Ectodermal cell (in vitro differentiated cells): Measurements from ENCODE around the gene ARL4A.

Experiments used
- H3K27ac ChIP-seq: 2 replicates; pipeline ENCODE4 v1.7.0; 2013; ENCODE audit warnings: mild to moderate bottlenecking, low read depth, low read length; ENCODE audit not compliant: insufficient read depth, poor library complexity, severe bottlenecking
- H3K27me3 ChIP-seq: 2 replicates; pipeline ENCODE4 v1.7.0; 2013; ENCODE audit warnings: mild to moderate bottlenecking, low read length; ENCODE audit not compliant: insufficient read depth, control insufficient read depth, poor library complexity, severe bottlenecking
- H3K36me3 ChIP-seq: one replicate; pipeline ENCODE4 v1.7.0; 2013; ENCODE audit warnings: low read length; ENCODE audit not compliant: control insufficient read depth, insufficient read depth
- H3K4me1 ChIP-seq: one replicate; pipeline ENCODE4 v1.7.0; 2013; ENCODE audit warnings: low read length; ENCODE audit not compliant: control insufficient read depth, insufficient read depth
- H3K4me3 ChIP-seq: 2 replicates; pipeline ENCODE4 v1.7.0; 2013; ENCODE audit warnings: low read depth, low read length, control low read depth; ENCODE audit not compliant: insufficient read depth
- H3K9me3 ChIP-seq: 2 replicates; pipeline ENCODE4 v1.7.0; 2013; ENCODE audit warnings: mild to moderate bottlenecking, low read length, moderate library complexity; ENCODE audit not compliant: control insufficient read depth
- WGBS, 2 experiments: methylation state at CpG; one replicate each; pipeline ENCODE4 v1.1.7; 2013; ENCODE audit warnings: missing lambda C conversion rate in 2 of 2; 5-methylcytosine and 5-hydroxymethylcytosine counted together

Gene ARL4A

GRCh38 chr7:12722636-12723605, 35.5 kb downstream of the ARL4A start:
- H3K27ac ChIP-seq = no peak overlapping the region
- no peaks in the 10 kb centered on the region for H3K36me3 ChIP-seq
- H3K4me3 ChIP-seq = no peak overlapping the region
- H3K9me3 ChIP-seq = no peaks in the 10 kb centered on the region
- H3K27me3 ChIP-seq = no peaks in the 10 kb centered on the region
- WGBS, 2 experiments = 53 to 62% methylated on average over 3 to 4 of the region's 4 CpGs
- H3K4me1 ChIP-seq = no peaks in the 10 kb centered on the region

- Histone ChIP-seq H3K27ac (no peak overlapping the region), H3K36me3 (no peaks in the 10 kb centered on the region), H3K4me3 (no peak overlapping the region), H3K9me3 (no peaks in the 10 kb centered on the region), H3K4me1 (peaks cover 6% of the 10 kb centered on the region), H3K27me3 (no peaks in the 10 kb centered on the region)
- WGBS, 2 experiments = 89 to 96% methylated on average over 3 to 4 of the region's 4 CpGs
Observed at GRCh38 chr7:12725575-12726316, 38.3 kb downstream of the ARL4A start.

- Histone ChIP-seq H3K27ac (no peak overlapping the region), H3K27me3 (no peaks in the 10 kb centered on the region), H3K36me3 (no peaks in the 10 kb centered on the region), H3K4me1 (peaks cover 6% of the 10 kb centered on the region), H3K9me3 (no peaks in the 10 kb centered on the region), H3K4me3 (no peak overlapping the region)
- 94 to 96% methylated on average over 2 of the region's 2 CpGs for WGBS, 2 experiments
Observed at GRCh38 chr7:12726908-12727307, 39.5 kb downstream of the ARL4A start.

GRCh38 chr7:12727455-12728191, 40.2 kb downstream of the ARL4A start:
- Histone ChIP-seq H3K27ac (no peak overlapping the region), H3K4me3 (no peak overlapping the region)
- 83 to 84% methylated on average over 7 to 8 of the region's 8 CpGs for WGBS, 2 experiments

GRCh38 chr7:12728192-12728538, 40.7 kb downstream of the ARL4A start:
- no peaks in the 10 kb centered on the region for H3K36me3 ChIP-seq
- WGBS, 2 experiments = 88 to 95% methylated on average over 1 of the region's 2 CpGs

More at GRCh38 chr7:12727455-12728191, 40.2 kb downstream of the ARL4A start:
- H3K9me3 ChIP-seq = no peaks in the 10 kb centered on the region
- H3K4me1 ChIP-seq = peaks cover 6% of the 10 kb centered on the region
- H3K36me3 ChIP-seq = no peaks in the 10 kb centered on the region
- H3K27me3 ChIP-seq = no peaks in the 10 kb centered on the region

GRCh38 chr7:12729112-12729511, 41.7 kb downstream of the ARL4A start:
- Histone ChIP-seq H3K4me1 (peaks cover 6% of the 10 kb centered on the region), H3K9me3 (no peaks in the 10 kb centered on the region), H3K27ac (no peak overlapping the region), H3K27me3 (no peaks in the 10 kb centered on the region), H3K4me3 (no peak overlapping the region), H3K36me3 (no peaks in the 10 kb centered on the region)
- WGBS, 2 experiments = 37 to 41% methylated on average over 4 to 6 of the region's 7 CpGs

More at GRCh38 chr7:12728192-12728538, 40.7 kb downstream of the ARL4A start:
- Histone ChIP-seq H3K4me3 (no peak overlapping the region), H3K4me1 (peaks cover 6% of the 10 kb centered on the region), H3K9me3 (no peaks in the 10 kb centered on the region), H3K27ac (no peak overlapping the region), H3K27me3 (no peaks in the 10 kb centered on the region)

GRCh38 chr7:12730523-12730922, 43.1 kb downstream of the ARL4A start:
- Histone ChIP-seq H3K4me3 (no peak overlapping the region), H3K27me3 (no peaks in the 10 kb centered on the region), H3K36me3 (no peaks in the 10 kb centered on the region), H3K27ac (no peak overlapping the region), H3K9me3 (no peaks in the 10 kb centered on the region), H3K4me1 (peaks cover 6% of the 10 kb centered on the region)
- 78% methylated on average over 2 of the region's 2 CpGs; no CpG with 5 or more reads in 1 of the 2 experiments for WGBS, 2 experiments

GRCh38 chr7:12731214-12731656, 43.8 kb downstream of the ARL4A start:
- WGBS, 2 experiments = 94 to 100% methylated on average over 1 of the region's 1 CpG
- Histone ChIP-seq H3K9me3 (no peaks in the 10 kb centered on the region), H3K4me1 (peaks cover 6% of the 10 kb centered on the region), H3K27ac (no peak overlapping the region), H3K27me3 (no peaks in the 10 kb centered on the region), H3K4me3 (no peak overlapping the region), H3K36me3 (no peaks in the 10 kb centered on the region)

- no peaks in the 10 kb centered on the region for H3K27me3 ChIP-seq
- no peak overlapping the region for H3K4me3 ChIP-seq
- no CpG with 5 or more reads among the region's 2 CpGs for WGBS, 2 experiments
- H3K36me3 ChIP-seq = no peaks in the 10 kb centered on the region
- no peaks in the 10 kb centered on the region for H3K9me3 ChIP-seq
- no peak overlapping the region for H3K27ac ChIP-seq
- peaks cover 6% of the 10 kb centered on the region for H3K4me1 ChIP-seq
Observed at GRCh38 chr7:12731775-12732174, 44.3 kb downstream of the ARL4A start.
